ACC112 (cell line): Measurements from ENCODE around the gene CYBA.
"Not testable (repeated sequence)": the region's sequence is repeated elsewhere in the genome, so short reads cannot be mapped to it uniquely, and the experiment has no call there.

Experiments
- H2AFZ ChIP-seq: fragments of 200-600 bp; sonication (generic); one replicate; pipeline ENCODE4 v1.6.0; 2017; ENCODE audit warnings: antibody characterized with exemption, low read length; ENCODE audit not compliant: unreplicated experiment
- H3K27ac ChIP-seq: fragments of 200-600 bp; sonication (generic); 2 replicates; pipeline ENCODE4 v1.5.1; 2014; ENCODE audit warnings: low read depth, mild to moderate bottlenecking, antibody characterized with exemption, low read length, moderate library complexity
- H3K27me3 ChIP-seq: fragments of 200-600 bp; sonication (generic); 2 replicates; pipeline ENCODE4 v1.6.1; 2014; ENCODE audit warnings: mild to moderate bottlenecking, antibody characterized with exemption, low read length, moderate library complexity, mixed read lengths; ENCODE audit not compliant: insufficient read depth
- H3K36me3 ChIP-seq: fragments of 200-600 bp; sonication (generic); 2 replicates; pipeline ENCODE4 v1.6.1; 2016; ENCODE audit warnings: mild to moderate bottlenecking, antibody characterized with exemption, low read length, moderate library complexity, mixed read lengths; ENCODE audit not compliant: insufficient read depth
- H3K4me1 ChIP-seq: fragments of 200-600 bp; sonication (generic); one replicate; pipeline ENCODE4 v1.6.1; 2016; ENCODE audit warnings: low read length, mixed read lengths; ENCODE audit not compliant: insufficient read depth, unreplicated experiment, control insufficient read depth
- H3K4me3 ChIP-seq: fragments of 200-600 bp; sonication (generic); 2 replicates; pipeline ENCODE4 v1.5.1; 2014; ENCODE audit warnings: mild to moderate bottlenecking, low read depth, low read length
- H3K79me2 ChIP-seq: fragments of 200-600 bp; sonication (generic); one replicate; pipeline ENCODE4 v1.6.0; 2016; ENCODE audit warnings: low read length; ENCODE audit not compliant: control insufficient read depth, unreplicated experiment, insufficient read depth

Gene CYBA

GRCh38 chr16:88673716-88674379 is 23.0 kb upstream of the CYBA start:
- no peak overlapping the region for H3K4me3 ChIP-seq
- H3K79me2 ChIP-seq = no peaks in the 10 kb centered on the region
- H3K27ac ChIP-seq = no peak overlapping the region
- H3K4me1 ChIP-seq = no peaks in the 10 kb centered on the region
- no peak overlapping the region for H2AFZ ChIP-seq
- no peaks in the 10 kb centered on the region for H3K36me3 ChIP-seq
- H3K27me3 ChIP-seq = peaks cover 3% of the 10 kb centered on the region; the same call in 1 of the 2 replicates

- H3K36me3 ChIP-seq = no peaks in the 10 kb centered on the region
- no peak overlapping the region for H2AFZ ChIP-seq
- no peaks in the 10 kb centered on the region for H3K79me2 ChIP-seq
- no peak overlapping the region for H3K4me3 ChIP-seq
- H3K27ac ChIP-seq = no peak overlapping the region
- H3K27me3 ChIP-seq = no peaks in the 10 kb centered on the region
- H3K4me1 ChIP-seq = no peaks in the 10 kb centered on the region
Measured at GRCh38 chr16:88672776-88673175, 21.9 kb upstream of the CYBA start.

- H3K36me3 ChIP-seq = no peaks in the 10 kb centered on the region
- H2AFZ ChIP-seq = no peak overlapping the region
- no peak overlapping the region for H3K4me3 ChIP-seq
- no peaks in the 10 kb centered on the region for H3K27me3 ChIP-seq
- no peak overlapping the region for H3K27ac ChIP-seq
- no peaks in the 10 kb centered on the region for H3K79me2 ChIP-seq
- no peaks in the 10 kb centered on the region for H3K4me1 ChIP-seq
Measured at GRCh38 chr16:88671806-88672205, 21.0 kb upstream of the CYBA start.

GRCh38 chr16:88669980-88670379 is 19.1 kb upstream of the CYBA start:
- no peaks in the 10 kb centered on the region for H3K4me1 ChIP-seq
- H3K4me3 ChIP-seq = no peak overlapping the region
- H3K36me3 ChIP-seq = no peaks in the 10 kb centered on the region
- H3K79me2 ChIP-seq = no peaks in the 10 kb centered on the region
- no peak overlapping the region for H3K27ac ChIP-seq
- H2AFZ ChIP-seq = no peak overlapping the region
- no peaks in the 10 kb centered on the region for H3K27me3 ChIP-seq

- H3K27me3 ChIP-seq, H3K27ac ChIP-seq, H3K4me3 ChIP-seq: not testable (repeated sequence)
Measured at GRCh38 chr16:88669493-88669892, 18.6 kb upstream of the CYBA start.

GRCh38 chr16:88667461-88667860 is 16.6 kb upstream of the CYBA start:
- no peaks in the 10 kb centered on the region for H3K4me1 ChIP-seq
- no peak overlapping the region for H3K27ac ChIP-seq
- no peak overlapping the region for H3K4me3 ChIP-seq
- H2AFZ ChIP-seq = no peak overlapping the region
- no peaks in the 10 kb centered on the region for H3K27me3 ChIP-seq
- peaks cover under 1% of the 10 kb centered on the region for H3K79me2 ChIP-seq
- no peaks in the 10 kb centered on the region for H3K36me3 ChIP-seq

More at GRCh38 chr16:88669493-88669892, 18.6 kb upstream of the CYBA start:
- H3K4me1 ChIP-seq, H3K79me2 ChIP-seq, H3K36me3 ChIP-seq, H2AFZ ChIP-seq: not testable (repeated sequence)

GRCh38 chr16:88665570-88665969 is 14.7 kb upstream of the CYBA start:
- Histone ChIP-seq H3K27ac (no peak overlapping the region), H3K27me3 (no peaks in the 10 kb centered on the region), H3K79me2 (peaks cover 5% of the 10 kb centered on the region), H3K4me1 (peaks cover 4% of the 10 kb centered on the region), H3K36me3 (no peaks in the 10 kb centered on the region), H2AFZ (no peak overlapping the region), H3K4me3 (no peak overlapping the region)

GRCh38 chr16:88665148-88665547 is 14.3 kb upstream of the CYBA start:
- Histone ChIP-seq H3K4me3 (no peak overlapping the region), H3K36me3 (no peaks in the 10 kb centered on the region), H3K27ac (no peak overlapping the region), H3K4me1 (peaks cover 4% of the 10 kb centered on the region), H2AFZ (no peak overlapping the region), H3K27me3 (no peaks in the 10 kb centered on the region), H3K79me2 (peaks cover 5% of the 10 kb centered on the region)

- peak within 1 kb of the TSS; percentile 62 for H2AFZ ChIP-seq
- H3K27me3 ChIP-seq = no peaks in the 10 kb centered on the region
- H3K27ac ChIP-seq = peak within 1 kb of the TSS; percentile 19; the same call in 1 of the 2 replicates
- peak within 1 kb of the TSS; percentile 81 for H3K4me3 ChIP-seq
- peaks cover 4% of the 10 kb centered on the region for H3K4me1 ChIP-seq
- no peaks in the 10 kb centered on the region for H3K36me3 ChIP-seq
- H3K79me2 ChIP-seq = peaks cover 5% of the 10 kb centered on the region
Measured at GRCh38 chr16:88662843-88663606, 12.2 kb upstream of the CYBA start, which contains the start of gene MVD. MVD (minus strand) TSS chr16:88663091; CDS start chr16:88663080, 11 bp downstream.

- peaks cover 5% of the 10 kb centered on the region for H3K79me2 ChIP-seq
- no peaks in the 10 kb centered on the region for H3K27me3 ChIP-seq
- H3K27ac ChIP-seq = no peak overlapping the region; the same call in 1 of the 2 replicates
- H3K36me3 ChIP-seq = no peaks in the 10 kb centered on the region
- peaks cover 4% of the 10 kb centered on the region for H3K4me1 ChIP-seq
- peak overlapping the region; percentile 81 for H3K4me3 ChIP-seq
- peak overlapping the region; percentile 62 for H2AFZ ChIP-seq
Measured at GRCh38 chr16:88662222-88662842, 11.5 kb upstream of the CYBA start.
